ENCODE results near the gene ZNF329.
A peak's percentile ranks its signal among the peaks of the same experiment; 100 is the strongest.
"Not testable (repeated sequence)": the region's sequence is repeated elsewhere in the genome, so short reads cannot be mapped to it uniquely, and the experiment has no call there.

Gene ZNF329

DNA sequence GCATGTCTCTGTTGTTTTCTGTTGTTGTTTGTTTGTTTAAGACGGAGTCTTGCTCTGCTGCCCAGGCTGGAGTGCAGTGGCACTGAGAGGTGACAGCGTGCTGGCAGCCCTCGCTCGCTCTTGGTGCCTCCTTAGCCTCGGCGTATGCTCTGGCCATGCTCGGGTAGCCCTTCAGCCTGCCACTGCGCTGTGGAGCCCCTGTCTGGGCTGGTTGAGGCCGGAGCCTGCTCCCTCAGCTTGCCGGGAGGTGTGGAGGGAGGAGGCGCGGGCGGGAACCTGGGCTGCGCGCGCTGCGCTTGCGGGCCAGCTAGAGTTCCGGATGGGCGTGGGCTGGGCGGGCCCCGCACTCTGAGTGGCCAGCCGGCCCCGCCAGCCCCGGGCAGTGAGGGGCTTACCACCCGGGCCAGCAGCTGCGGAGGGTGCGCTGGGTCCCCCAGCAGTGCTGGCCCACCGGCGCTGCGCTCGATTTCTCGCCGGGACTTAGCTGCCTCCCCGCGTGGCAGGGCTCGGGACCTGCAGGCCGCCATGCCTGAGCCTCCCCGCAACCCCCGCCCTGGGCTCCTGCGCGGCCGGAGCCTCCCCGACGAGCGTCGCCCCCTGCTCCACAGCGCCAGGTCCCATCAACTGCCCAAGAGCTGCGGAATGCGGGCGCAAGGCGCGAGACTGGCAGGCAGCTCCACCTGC lies 6.6 kb upstream of the ZNF329 start:
- 91 to 92% methylated on average over 29 to 48 of the region's 53 CpGs for WGBS, 2 experiments (ENCODE audit: insufficient coverage in 2 of 2)
- Histone ChIP-seq H3K9me3 (ENCODE audit: control insufficient read depth, low read length) (peaks cover 48% of the 10 kb centered on the region), H3K36me3 (ENCODE audit: control insufficient read depth, insufficient read depth, low read length) (no peaks in the 10 kb centered on the region), H3K27ac (ENCODE audit: low read depth, low read length, severe bottlenecking) (no peak overlapping the region), H3K4me1 (ENCODE audit: control insufficient read depth, insufficient read depth, low read length, poor library complexity, severe bottlenecking) (no peaks in the 10 kb centered on the region), H3K4me3 (ENCODE audit: extremely low read depth, insufficient read depth, low read length, poor library complexity, severe bottlenecking) (no peak overlapping the region)

DNA sequence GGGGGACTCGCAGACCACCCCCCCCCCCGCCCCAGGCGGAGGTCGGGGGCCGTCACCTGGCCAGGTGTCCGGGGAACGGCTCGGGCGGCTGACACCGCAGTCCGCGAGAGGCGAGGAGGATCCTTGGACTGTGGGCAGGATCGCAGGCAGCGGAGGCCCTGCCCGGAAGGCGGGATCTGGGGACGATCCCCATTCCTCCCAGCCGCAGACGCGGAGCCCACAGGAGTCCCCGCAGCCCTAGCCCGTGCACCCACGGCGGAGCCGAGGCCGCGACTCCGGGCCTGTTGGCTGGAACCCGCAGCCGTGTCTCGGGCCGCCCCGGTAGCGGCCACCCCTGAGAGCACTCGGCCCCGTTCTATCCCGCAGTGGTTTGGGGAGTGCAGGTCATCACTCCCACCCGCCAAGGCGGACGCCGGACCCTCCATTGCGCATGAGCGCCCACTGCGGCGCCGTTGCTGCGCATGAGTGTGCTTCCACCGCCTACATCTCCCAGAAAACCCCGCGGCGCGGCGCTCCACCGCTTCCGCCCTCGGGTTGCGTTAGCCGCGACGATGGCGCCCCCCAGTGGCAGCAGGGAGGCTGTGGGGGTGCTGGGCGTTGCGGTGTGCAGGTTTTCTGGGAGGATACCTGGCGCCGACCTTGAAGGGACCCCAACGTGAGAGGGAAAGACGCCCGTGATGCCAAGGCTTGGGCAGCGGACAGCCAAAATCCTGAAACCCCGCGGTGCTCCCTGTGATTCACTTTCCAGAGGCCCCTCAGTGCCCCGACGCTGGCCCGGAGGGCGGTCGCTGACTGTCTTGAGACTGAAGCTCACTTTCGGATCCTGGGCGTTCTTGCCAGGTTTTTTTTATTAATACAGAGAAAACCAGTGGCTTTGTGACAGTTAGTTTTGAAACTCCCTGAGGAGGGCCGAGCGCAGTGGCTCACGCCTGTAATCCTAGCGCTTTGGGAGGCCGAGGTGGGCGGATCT lies 4.4 kb upstream of the ZNF329 start:
- peak overlapping the region; percentile 84 for H3K4me3 ChIP-seq (ENCODE audit: extremely low read depth, insufficient read depth, low read length, poor library complexity, severe bottlenecking)
- H3K9me3 ChIP-seq (ENCODE audit: control insufficient read depth, low read length), result peaks cover 40% of the 10 kb centered on the region
- no peaks in the 10 kb centered on the region for H3K4me1 ChIP-seq (ENCODE audit: control insufficient read depth, insufficient read depth, low read length, poor library complexity, severe bottlenecking)
- peak overlapping the region; percentile 71 for H3K27ac ChIP-seq (ENCODE audit: low read depth, low read length, severe bottlenecking)
- 7 to 8% methylated on average over 66 to 70 of the region's 85 CpGs for WGBS, 2 experiments (ENCODE audit: insufficient coverage in 2 of 2)
- no peaks in the 10 kb centered on the region for H3K36me3 ChIP-seq (ENCODE audit: control insufficient read depth, insufficient read depth, low read length)

DNA sequence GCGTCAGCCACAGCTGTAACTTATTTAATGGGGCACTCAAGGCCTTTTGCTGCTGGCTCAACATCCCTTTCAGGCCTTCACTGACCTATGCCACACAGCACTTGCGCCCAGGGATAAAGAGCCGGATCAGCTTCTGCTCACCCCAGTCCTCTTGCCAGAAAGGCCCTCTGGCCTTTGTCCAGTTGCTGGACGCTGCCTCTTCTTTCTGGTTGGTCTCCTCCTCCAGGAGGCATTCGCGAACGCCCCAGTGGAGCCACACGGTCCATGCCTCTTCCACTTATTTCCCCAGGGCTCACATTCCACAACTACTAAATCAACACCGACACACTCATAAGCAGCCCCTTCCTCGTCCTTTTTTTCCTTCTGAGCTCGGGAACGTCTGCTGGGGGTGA lies 3.7 kb upstream of the ZNF329 start:
- WGBS, 2 experiments (ENCODE audit: insufficient coverage in 2 of 2), result 34 to 45% methylated on average over 8 to 9 of the region's 12 CpGs
- H3K4me1 ChIP-seq (ENCODE audit: control insufficient read depth, insufficient read depth, low read length, poor library complexity, severe bottlenecking), result no peaks in the 10 kb centered on the region
- H3K36me3 ChIP-seq (ENCODE audit: control insufficient read depth, insufficient read depth, low read length), result no peaks in the 10 kb centered on the region
- peaks cover 47% of the 10 kb centered on the region for H3K9me3 ChIP-seq (ENCODE audit: control insufficient read depth, low read length)
- H3K4me3 ChIP-seq (ENCODE audit: extremely low read depth, insufficient read depth, low read length, poor library complexity, severe bottlenecking), result peak overlapping the region; percentile 84
- peak overlapping the region; percentile 71 for H3K27ac ChIP-seq (ENCODE audit: low read depth, low read length, severe bottlenecking)

DNA sequence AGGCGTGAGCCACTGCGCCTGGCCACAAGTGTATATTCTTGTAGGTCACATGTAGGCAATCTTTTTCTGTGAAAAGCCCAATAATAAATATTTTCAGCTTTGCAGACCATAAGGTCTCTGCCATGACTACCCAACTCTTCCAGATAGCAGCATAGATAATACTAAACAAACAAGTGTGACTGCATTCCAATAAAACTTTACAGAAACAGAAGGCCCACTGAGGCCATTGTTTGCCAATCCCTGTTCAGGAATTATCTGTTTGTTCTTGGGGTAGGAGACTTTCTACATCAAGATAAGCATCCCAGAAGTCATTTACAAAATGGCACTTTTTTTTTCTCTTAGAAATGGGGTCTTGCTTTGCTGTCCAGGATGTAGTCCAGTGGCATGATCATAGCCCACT lies 2.8 kb upstream of the ZNF329 start:
- Histone ChIP-seq H3K4me1 (ENCODE audit: control insufficient read depth, insufficient read depth, low read length, poor library complexity, severe bottlenecking) (no peaks in the 10 kb centered on the region), H3K36me3 (ENCODE audit: control insufficient read depth, insufficient read depth, low read length) (no peaks in the 10 kb centered on the region), H3K9me3 (ENCODE audit: control insufficient read depth, low read length) (peaks cover 51% of the 10 kb centered on the region), H3K4me3 (ENCODE audit: extremely low read depth, insufficient read depth, low read length, poor library complexity, severe bottlenecking) (no peak overlapping the region), H3K27ac (ENCODE audit: low read depth, low read length, severe bottlenecking) (no peak overlapping the region)
- WGBS, 2 experiments (ENCODE audit: insufficient coverage in 2 of 2), result 82% methylated on average over 2 of the region's 2 CpGs; no CpG with 5 or more reads in 1 of the 2 experiments

DNA sequence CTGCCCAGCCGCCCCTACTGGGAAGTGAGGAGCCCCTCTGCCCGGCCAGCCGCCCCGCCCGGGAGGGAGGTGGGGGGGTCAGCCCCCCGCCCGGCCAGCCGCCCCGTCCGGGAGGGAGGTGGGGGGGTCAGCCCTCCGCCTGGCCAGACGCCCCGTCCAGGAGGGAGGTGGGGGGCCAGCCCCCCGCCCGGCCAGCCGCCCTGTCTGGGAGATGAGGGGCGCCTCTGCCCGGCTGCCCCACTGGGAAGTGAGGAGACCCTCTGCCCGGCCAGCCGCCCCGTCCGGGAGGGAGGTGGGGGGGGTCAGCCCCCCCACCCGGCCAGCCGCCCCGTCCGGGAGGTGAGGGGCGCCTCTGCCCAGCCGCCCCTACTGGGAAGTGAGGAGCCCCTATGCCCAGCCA lies 3.1 kb downstream of the ZNF329 start:
- not testable (repeated sequence) for H3K4me3 ChIP-seq (ENCODE audit: extremely low read depth, insufficient read depth, low read length, poor library complexity, severe bottlenecking); H3K27ac ChIP-seq (ENCODE audit: low read depth, low read length, severe bottlenecking); H3K4me1 ChIP-seq (ENCODE audit: control insufficient read depth, insufficient read depth, low read length, poor library complexity, severe bottlenecking); H3K36me3 ChIP-seq (ENCODE audit: control insufficient read depth, insufficient read depth, low read length)
- WGBS, 2 experiments (ENCODE audit: insufficient coverage in 2 of 2), result 95% methylated on average over 10 of the region's 28 CpGs; no CpG with 5 or more reads in 1 of the 2 experiments
- H3K9me3 ChIP-seq (ENCODE audit: control insufficient read depth, low read length), result peaks cover 43% of the 10 kb centered on the region

DNA sequence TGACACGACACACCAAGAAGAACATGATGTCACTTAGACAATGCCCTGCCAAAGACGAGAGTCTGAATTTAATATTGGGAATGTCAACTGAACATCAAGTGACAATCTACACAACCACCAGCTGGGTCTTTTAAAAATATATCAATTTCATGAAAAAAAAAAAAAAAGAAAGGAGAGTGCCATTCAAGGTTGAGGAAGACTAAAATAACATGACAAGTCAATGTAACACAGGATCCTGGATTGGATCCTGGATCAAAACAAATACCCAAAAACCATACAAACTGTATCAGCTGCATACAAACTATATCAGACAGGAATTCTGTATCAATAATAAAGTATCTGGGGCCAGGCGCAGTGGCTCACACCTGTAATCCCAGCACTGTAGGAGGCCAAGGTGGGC lies 4.7 kb downstream of the ZNF329 start:
- no peaks in the 10 kb centered on the region for H3K4me1 ChIP-seq (ENCODE audit: control insufficient read depth, insufficient read depth, low read length, poor library complexity, severe bottlenecking)
- no peak overlapping the region for H3K27ac ChIP-seq (ENCODE audit: low read depth, low read length, severe bottlenecking)
- H3K36me3 ChIP-seq (ENCODE audit: control insufficient read depth, insufficient read depth, low read length), result peaks cover 22% of the 10 kb centered on the region
- H3K9me3 ChIP-seq (ENCODE audit: control insufficient read depth, low read length), result peaks cover 58% of the 10 kb centered on the region
- H3K4me3 ChIP-seq (ENCODE audit: extremely low read depth, insufficient read depth, low read length, poor library complexity, severe bottlenecking), result no peak overlapping the region
- WGBS, 2 experiments (ENCODE audit: insufficient coverage in 2 of 2), result 97 to 100% methylated on average over 1 to 2 of the region's 3 CpGs

DNA sequence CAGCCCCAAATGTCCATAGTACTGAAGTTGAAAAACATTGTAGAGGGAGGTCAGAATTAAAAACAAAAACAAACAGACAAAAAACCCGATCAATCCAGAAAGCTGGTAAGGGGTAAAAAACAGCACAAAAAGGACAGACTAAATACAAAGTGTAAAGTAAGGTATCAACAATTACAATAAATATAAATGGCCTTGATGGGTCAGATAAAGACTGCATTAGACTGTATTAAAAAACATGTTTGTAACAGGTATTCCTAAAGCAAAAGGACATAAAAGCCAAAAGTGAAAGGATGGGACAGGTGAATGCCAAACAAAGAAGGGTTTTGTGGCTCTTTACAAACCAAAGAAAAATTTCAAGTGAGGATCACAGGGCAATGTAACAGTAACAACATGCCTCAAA lies 16.3 kb downstream of the ZNF329 start:
- no CpG with 5 or more reads among the region's 1 CpG for WGBS, 2 experiments (ENCODE audit: insufficient coverage in 2 of 2)
- H3K4me3 ChIP-seq (ENCODE audit: extremely low read depth, insufficient read depth, low read length, poor library complexity, severe bottlenecking), result no peak overlapping the region
- peaks cover 87% of the 10 kb centered on the region for H3K9me3 ChIP-seq (ENCODE audit: control insufficient read depth, low read length)
- no peak overlapping the region for H3K27ac ChIP-seq (ENCODE audit: low read depth, low read length, severe bottlenecking)
- H3K4me1 ChIP-seq (ENCODE audit: control insufficient read depth, insufficient read depth, low read length, poor library complexity, severe bottlenecking), result no peaks in the 10 kb centered on the region
- H3K36me3 ChIP-seq (ENCODE audit: control insufficient read depth, insufficient read depth, low read length), result peaks cover 76% of the 10 kb centered on the region

DNA sequence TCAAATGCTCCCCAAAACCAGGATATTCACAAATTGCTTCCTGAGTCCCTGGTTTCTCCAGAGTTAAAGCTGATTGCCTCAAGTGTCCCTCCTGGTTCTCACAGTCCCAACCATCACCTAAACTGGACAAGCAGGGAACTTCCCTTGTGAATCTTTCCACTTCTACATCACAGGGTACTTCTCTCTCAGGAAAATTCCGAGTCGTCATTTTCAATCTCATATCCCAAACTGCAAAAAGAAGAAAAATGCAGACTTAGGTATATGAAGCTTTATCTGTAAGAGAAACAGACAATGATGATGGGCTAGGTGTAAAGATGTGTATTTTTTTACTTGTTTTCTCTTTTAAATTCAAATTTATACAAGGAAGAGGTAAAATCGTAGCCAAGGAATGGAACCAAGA lies 21.3 kb downstream of the ZNF329 start:
- Histone ChIP-seq H3K4me1 (ENCODE audit: control insufficient read depth, insufficient read depth, low read length, poor library complexity, severe bottlenecking) (no peaks in the 10 kb centered on the region), H3K4me3 (ENCODE audit: extremely low read depth, insufficient read depth, low read length, poor library complexity, severe bottlenecking) (no peak overlapping the region), H3K27ac (ENCODE audit: low read depth, low read length, severe bottlenecking) (no peak overlapping the region), H3K9me3 (ENCODE audit: control insufficient read depth, low read length) (peaks cover 97% of the 10 kb centered on the region), H3K36me3 (ENCODE audit: control insufficient read depth, insufficient read depth, low read length) (peaks cover 66% of the 10 kb centered on the region)
- WGBS, 2 experiments (ENCODE audit: insufficient coverage in 2 of 2), result no CpG with 5 or more reads among the region's 3 CpGs

DNA sequence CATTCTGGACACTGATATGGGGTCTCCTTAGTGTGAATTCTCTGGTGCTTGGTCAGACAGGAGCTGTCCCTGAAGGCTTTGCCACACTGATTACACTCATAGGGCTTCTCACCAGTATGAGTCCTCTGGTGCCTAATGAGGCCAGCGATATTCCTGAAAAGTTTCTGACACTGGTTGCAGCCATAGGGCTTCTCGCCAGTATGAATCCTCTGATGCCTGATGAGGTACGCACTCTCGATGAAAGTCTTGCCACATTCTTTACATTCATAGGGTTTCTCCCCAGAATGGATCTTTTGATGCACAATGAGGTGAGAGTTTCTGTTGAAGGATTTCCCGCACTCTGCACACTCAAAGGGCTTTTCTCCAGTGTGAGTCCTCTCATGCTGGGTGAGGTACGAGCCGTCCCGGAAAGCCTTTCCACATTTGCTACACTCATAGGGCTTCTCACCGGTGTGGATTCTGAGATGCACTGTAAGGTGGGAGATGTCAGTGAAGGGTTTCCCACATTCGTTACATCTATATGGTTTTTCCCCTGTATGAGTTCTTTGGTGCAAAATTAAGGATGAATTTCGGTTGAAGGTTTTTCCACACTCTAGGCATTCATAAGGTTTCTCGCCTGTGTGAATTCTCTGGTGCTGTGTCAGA lies 22.4 kb downstream of the ZNF329 start:
- Histone ChIP-seq H3K27ac (ENCODE audit: low read depth, low read length, severe bottlenecking) (no peak overlapping the region), H3K4me3 (ENCODE audit: extremely low read depth, insufficient read depth, low read length, poor library complexity, severe bottlenecking) (no peak overlapping the region), H3K9me3 (ENCODE audit: control insufficient read depth, low read length) (peaks cover 96% of the 10 kb centered on the region), H3K36me3 (ENCODE audit: control insufficient read depth, insufficient read depth, low read length) (peaks cover 55% of the 10 kb centered on the region), H3K4me1 (ENCODE audit: control insufficient read depth, insufficient read depth, low read length, poor library complexity, severe bottlenecking) (no peaks in the 10 kb centered on the region)
- WGBS, 2 experiments (ENCODE audit: insufficient coverage in 2 of 2), result 96 to 97% methylated on average over 3 to 4 of the region's 12 CpGs

DNA sequence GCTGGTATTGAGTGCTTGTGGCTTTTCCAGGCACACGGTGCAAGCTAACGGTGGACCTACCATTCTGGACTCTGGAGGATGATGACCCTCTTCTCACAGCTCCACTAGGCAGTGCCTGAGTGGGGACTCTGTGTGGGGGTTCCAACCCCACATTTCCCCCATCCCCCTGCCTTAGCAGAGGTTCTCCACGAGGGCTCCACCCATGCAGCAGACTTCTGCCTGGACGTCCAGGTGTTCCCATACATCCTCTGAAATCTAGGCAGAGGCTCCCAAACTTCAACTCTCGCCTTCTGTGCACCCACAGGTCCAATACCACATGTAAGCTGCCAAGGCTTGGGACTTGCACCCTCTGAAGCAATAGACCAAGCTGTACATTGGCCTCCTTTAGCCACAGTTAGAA lies 27.2 kb downstream of the ZNF329 start:
- Histone ChIP-seq H3K36me3 (ENCODE audit: control insufficient read depth, insufficient read depth, low read length) (peaks cover 17% of the 10 kb centered on the region), H3K27ac (ENCODE audit: low read depth, low read length, severe bottlenecking) (no peak overlapping the region), H3K4me1 (ENCODE audit: control insufficient read depth, insufficient read depth, low read length, poor library complexity, severe bottlenecking) (no peaks in the 10 kb centered on the region), H3K4me3 (ENCODE audit: extremely low read depth, insufficient read depth, low read length, poor library complexity, severe bottlenecking) (no peak overlapping the region), H3K9me3 (ENCODE audit: control insufficient read depth, low read length) (peaks cover 93% of the 10 kb centered on the region)
- 44 to 49% methylated on average over 3 to 4 of the region's 5 CpGs for WGBS, 2 experiments (ENCODE audit: insufficient coverage in 2 of 2)

All from mesodermal cell (in vitro differentiated cells).